Measurements from ENCODE around the gene BPIFB6. TPM values are rescaled to one million over a fixed set of nuclear protein-coding genes. Genes with fewer than 3 reads are reported as not detected.

BPIFB6 gene
- total and polyA plus RNA-seq, 11 donors: not detected

GRCh38 chr20:32988008-32988407 is 43.4 kb upstream of the BPIFB6 start:
- peak in 3 of 5 donors; percentile 39 to 86 (median 42) for DNase-seq
- Histone ChIP-seq H3K36me3 (no peaks in the 10 kb centered on the region), H3K4me1 (peaks cover 0 to 10% (median 0%) of the 10 kb centered on the region in 12 donors), H3K27ac (peak overlapping the region in 2 of 12 donors; percentile 14 to 37), H3K4me3 (no peak overlapping the region), H3K9me3 (no peaks in the 10 kb centered on the region), H3K27me3 (no peaks in the 10 kb centered on the region)
- intact Hi-C loops (cut with DNase I): no loop called here
- WGBS, 4 donors: 34 to 63% (median 56%) methylated on average over 14 to 16 of the region's 16 CpGs
- no peak for TF ChIP-seq CTCF (IDR thresholded peaks at IDR 0.05)
- TF ChIP-seq POLR2A (IDR thresholded peaks at IDR 0.05): no peak
- ATAC-seq: peak; percentile 53 to 93 (median 89)

- DNase-seq: peak in 2 of 5 donors; percentile 1 to 24
- no peak for ATAC-seq
- peaks cover 0 to 1% (median 0%) of the 10 kb centered on the region in 12 donors for H3K9me3 ChIP-seq
- no peak for TF ChIP-seq POLR2A (IDR thresholded peaks at IDR 0.05)
- no peak overlapping the region for H3K27ac ChIP-seq
- H3K4me3 ChIP-seq: no peak overlapping the region
- peaks cover 0 to 7% (median 0%) of the 10 kb centered on the region in 12 donors for H3K4me1 ChIP-seq
- no peaks in the 10 kb centered on the region for H3K36me3 ChIP-seq
- intact Hi-C loops (cut with DNase I): no loop called here
- WGBS, 4 donors: 86 to 92% (median 90%) methylated on average over 13 to 14 of the region's 14 CpGs
- no peaks in the 10 kb centered on the region for H3K27me3 ChIP-seq
Measured at GRCh38 chr20:32989507-32990283, 41.8 kb upstream of the BPIFB6 start.

GRCh38 chr20:32990426-32990825 is 41.0 kb upstream of the BPIFB6 start:
- no peak for ATAC-seq
- H3K4me1 ChIP-seq: peaks cover 0 to 7% (median 0%) of the 10 kb centered on the region in 12 donors

GRCh38 chr20:32991383-32991782 is 40.1 kb upstream of the BPIFB6 start:
- DNase-seq (no peak), ATAC-seq (no peak)
- peaks cover 0 to 11% (median 0%) of the 10 kb centered on the region in 12 donors for H3K9me3 ChIP-seq
- intact Hi-C loops (cut with DNase I): no loop called here
- WGBS, 4 donors: 50 to 65% (median 63%) methylated on average over 3 of the region's 3 CpGs
- H3K36me3 ChIP-seq: no peaks in the 10 kb centered on the region
- no peaks in the 10 kb centered on the region for H3K27me3 ChIP-seq
- H3K4me3 ChIP-seq: no peak overlapping the region
- no peak for TF ChIP-seq CTCF (IDR thresholded peaks at IDR 0.05)
- no peak for TF ChIP-seq POLR2A (IDR thresholded peaks at IDR 0.05)
- no peak overlapping the region for H3K27ac ChIP-seq
- H3K4me1 ChIP-seq: peaks cover 0 to 7% (median 0%) of the 10 kb centered on the region in 12 donors

More at GRCh38 chr20:32990426-32990825, 41.0 kb upstream of the BPIFB6 start:
- 65 to 75% (median 69%) methylated on average over 2 to 3 of the region's 3 CpGs for WGBS, 4 donors
- Histone ChIP-seq H3K27me3 (no peaks in the 10 kb centered on the region), H3K27ac (no peak overlapping the region), H3K4me3 (no peak overlapping the region), H3K36me3 (no peaks in the 10 kb centered on the region), H3K9me3 (peaks cover 0 to 9% (median 0%) of the 10 kb centered on the region in 12 donors)
- TF ChIP-seq POLR2A (IDR thresholded peaks at IDR 0.05) (no peak), CTCF (IDR thresholded peaks at IDR 0.05) (no peak)
- DNase-seq: peak in 1 of 5 donors; percentile 22
- intact Hi-C loops (cut with DNase I): no loop called here

Data from heart left ventricle (tissue), 16 donors.